ENCODE measurements around the gene GSTP1. TPM values are rescaled to one million over a fixed set of nuclear protein-coding genes. Genes with fewer than 3 reads are reported as not detected.

GSTP1 gene
- total RNA-seq, 1 donor from 2014 or later, result 978 TPM

GRCh38 chr11:67632982-67633755 lies 49.6 kb downstream of the GSTP1 start:
- Mint-ChIP-seq H3K4me1 (ENCODE audit: low read depth) (peaks cover 7% of the 10 kb centered on the region), H3K9me3 (ENCODE audit: low read depth) (no peaks in the 10 kb centered on the region), H3K27ac (no peak overlapping the region), H3K4me3 (ENCODE audit: low read depth) (no peak overlapping the region), H3K27me3 (no peaks in the 10 kb centered on the region), H3K36me3 (ENCODE audit: insufficient read depth) (no peaks in the 10 kb centered on the region)
- TF ChIP-seq, protein P1, sequence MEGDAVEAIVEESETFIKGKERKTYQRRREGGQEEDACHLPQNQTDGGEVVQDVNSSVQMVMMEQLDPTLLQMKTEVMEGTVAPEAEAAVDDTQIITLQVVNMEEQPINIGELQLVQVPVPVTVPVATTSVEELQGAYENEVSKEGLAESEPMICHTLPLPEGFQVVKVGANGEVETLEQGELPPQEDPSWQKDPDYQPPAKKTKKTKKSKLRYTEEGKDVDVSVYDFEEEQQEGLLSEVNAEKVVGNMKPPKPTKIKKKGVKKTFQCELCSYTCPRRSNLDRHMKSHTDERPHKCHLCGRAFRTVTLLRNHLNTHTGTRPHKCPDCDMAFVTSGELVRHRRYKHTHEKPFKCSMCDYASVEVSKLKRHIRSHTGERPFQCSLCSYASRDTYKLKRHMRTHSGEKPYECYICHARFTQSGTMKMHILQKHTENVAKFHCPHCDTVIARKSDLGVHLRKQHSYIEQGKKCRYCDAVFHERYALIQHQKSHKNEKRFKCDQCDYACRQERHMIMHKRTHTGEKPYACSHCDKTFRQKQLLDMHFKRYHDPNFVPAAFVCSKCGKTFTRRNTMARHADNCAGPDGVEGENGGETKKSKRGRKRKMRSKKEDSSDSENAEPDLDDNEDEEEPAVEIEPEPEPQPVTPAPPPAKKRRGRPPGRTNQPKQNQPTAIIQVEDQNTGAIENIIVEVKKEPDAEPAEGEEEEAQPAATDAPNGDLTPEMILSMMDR (IDR thresholded peaks at IDR 0.05; ENCODE audit: unreplicated experiment), result no peak
- DNase-seq (ENCODE audit: low spot score, unreplicated experiment), result no peak

DNA sequence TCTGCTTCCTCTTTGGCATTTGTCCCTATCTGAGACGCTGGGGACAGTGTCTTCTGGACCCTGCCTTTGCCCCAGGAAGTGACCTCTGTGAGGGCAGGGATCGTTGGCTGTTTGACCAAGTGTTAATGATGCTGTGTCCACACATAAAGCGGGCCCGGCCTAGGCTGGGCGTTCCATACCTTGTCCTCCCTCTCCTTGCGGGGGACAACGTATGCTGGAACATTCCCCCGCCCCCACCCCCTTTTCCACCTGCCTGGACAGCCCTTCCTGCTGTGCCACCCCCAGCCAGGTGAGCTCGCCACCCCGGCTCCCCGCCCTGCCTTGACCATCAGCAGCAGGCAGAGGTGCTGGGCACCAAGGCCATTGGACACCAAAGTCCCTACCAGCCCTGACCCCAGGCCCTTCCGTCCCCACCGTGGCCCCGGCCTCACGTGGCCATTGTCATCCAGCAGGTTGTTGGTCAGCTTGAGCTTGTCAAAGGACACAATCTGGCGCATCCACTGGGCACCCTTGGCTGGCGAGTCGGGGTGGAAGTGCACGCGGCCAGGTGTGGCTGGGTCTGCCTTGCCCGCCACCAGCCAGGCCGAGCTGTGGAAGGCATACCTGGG lies 50.2 kb downstream of the GSTP1 start:
- no peaks in the 10 kb centered on the region for H3K27me3 Mint-ChIP-seq
- TF ChIP-seq, protein P1 (IDR thresholded peaks at IDR 0.05; ENCODE audit: unreplicated experiment), result no peak
- DNase-seq (ENCODE audit: low spot score, unreplicated experiment), result no peak
- H3K9me3 Mint-ChIP-seq (ENCODE audit: low read depth), result no peaks in the 10 kb centered on the region
- H3K36me3 Mint-ChIP-seq (ENCODE audit: insufficient read depth), result no peaks in the 10 kb centered on the region
- no peak overlapping the region for H3K4me3 Mint-ChIP-seq (ENCODE audit: low read depth)
- no peak overlapping the region for H3K27ac Mint-ChIP-seq
- H3K4me1 Mint-ChIP-seq (ENCODE audit: low read depth), result peaks cover 7% of the 10 kb centered on the region

DNA sequence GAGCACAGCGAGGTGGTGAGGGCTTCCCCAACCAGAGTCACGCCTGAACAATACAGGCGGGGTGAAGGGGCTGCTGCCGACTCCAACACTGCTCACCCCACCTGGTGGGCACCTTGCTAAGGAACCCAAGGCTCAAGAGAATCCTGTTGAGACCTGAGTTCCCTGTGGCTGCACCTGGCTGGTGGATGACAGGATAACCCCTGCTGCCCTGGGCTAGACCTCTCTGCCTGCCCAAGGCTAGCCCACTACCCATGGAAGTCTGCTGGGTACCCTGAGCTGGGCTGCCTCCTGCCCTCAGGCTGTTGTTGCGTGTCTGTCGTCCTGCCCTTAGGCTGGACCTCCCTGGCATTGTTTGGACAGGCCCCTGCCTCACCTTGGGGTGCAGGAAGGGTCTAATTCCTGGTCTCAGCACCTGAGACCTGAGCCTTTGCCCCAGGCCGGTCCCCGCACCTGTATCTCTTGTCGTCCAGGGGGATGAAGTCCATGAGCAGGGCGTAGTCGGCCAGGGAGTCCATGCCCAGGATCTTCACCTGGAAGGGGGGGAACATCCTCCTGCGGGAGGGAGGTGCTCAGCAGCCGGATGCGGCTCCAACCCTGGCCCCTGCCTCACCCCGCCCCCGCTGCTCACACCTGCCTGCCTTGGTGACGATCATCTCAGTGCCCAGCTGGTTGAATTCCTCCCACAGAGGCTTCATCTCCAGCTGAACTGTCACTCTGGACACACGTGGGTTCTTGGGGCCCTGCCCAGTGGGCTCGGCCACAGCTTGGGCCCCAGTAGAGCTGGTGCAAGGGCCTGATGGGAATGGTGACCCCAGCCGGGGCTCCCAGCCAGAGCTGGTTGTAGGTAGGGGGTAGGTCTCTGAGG lies 51.0 kb downstream of the GSTP1 start:
- H3K27ac Mint-ChIP-seq, result no peak overlapping the region
- peaks cover 7% of the 10 kb centered on the region for H3K4me1 Mint-ChIP-seq (ENCODE audit: low read depth)
- no peak overlapping the region for H3K4me3 Mint-ChIP-seq (ENCODE audit: low read depth)
- no peaks in the 10 kb centered on the region for H3K36me3 Mint-ChIP-seq (ENCODE audit: insufficient read depth)
- no peak for DNase-seq (ENCODE audit: low spot score, unreplicated experiment)
- no peaks in the 10 kb centered on the region for H3K9me3 Mint-ChIP-seq (ENCODE audit: low read depth)
- H3K27me3 Mint-ChIP-seq, result no peaks in the 10 kb centered on the region
- TF ChIP-seq, protein P1 (IDR thresholded peaks at IDR 0.05; ENCODE audit: unreplicated experiment), result no peak

GRCh38 chr11:67635231-67635521 lies 51.6 kb downstream of the GSTP1 start:
- Mint-ChIP-seq H3K4me1 (ENCODE audit: low read depth) (peaks cover 7% of the 10 kb centered on the region), H3K9me3 (ENCODE audit: low read depth) (no peaks in the 10 kb centered on the region), H3K27me3 (peaks cover 2% of the 10 kb centered on the region), H3K36me3 (ENCODE audit: insufficient read depth) (no peaks in the 10 kb centered on the region), H3K4me3 (ENCODE audit: low read depth) (no peak overlapping the region), H3K27ac (no peak overlapping the region)
- no peak for DNase-seq (ENCODE audit: low spot score, unreplicated experiment)
- TF ChIP-seq, protein P1 (IDR thresholded peaks at IDR 0.05; ENCODE audit: unreplicated experiment), result no peak

Other genes with a start within 250 kb of the GSTP1 start
- 19.8 and 21.1 TPM in 2 replicates for gene POLD4, start 230.3 kb upstream of the GSTP1 start, total RNA-seq
- gene CLCF1, start 210.2 kb upstream of the GSTP1 start, total RNA-seq, result 5.4 and 6.9 TPM in 2 replicates
- gene RAD9A, start 191.8 kb upstream of the GSTP1 start, total RNA-seq, result 39.0 and 49.1 TPM in 2 replicates
- 140 and 145 TPM in 2 replicates for gene PPP1CA, start 182.0 kb upstream of the GSTP1 start, total RNA-seq
- 0.24 TPM in 1 of 2 replicates, not detected in the other for gene TBC1D10C, start 179.7 kb upstream of the GSTP1 start, total RNA-seq
- gene CARNS1, start 168.1 kb upstream of the GSTP1 start, total RNA-seq, result 0.29 and 0.53 TPM in 2 replicates
- gene RPS6KB2, start 155.3 kb upstream of the GSTP1 start, total RNA-seq, result 51.7 and 53.8 TPM in 2 replicates
- gene PTPRCAP, start 146.1 kb upstream of the GSTP1 start, total RNA-seq, result 0.73 and 2.3 TPM in 2 replicates
- gene CORO1B, start 140.3 kb upstream of the GSTP1 start, total RNA-seq, result 86.7 and 90.5 TPM in 2 replicates
- not detected in 2 replicates for gene GPR152, start 131.1 kb upstream of the GSTP1 start, total RNA-seq
- 0.18 TPM in 1 of 2 replicates, not detected in the other for gene CABP4, start 128.5 kb upstream of the GSTP1 start, total RNA-seq
- gene TMEM134, start 114.6 kb upstream of the GSTP1 start, total RNA-seq, result 63.3 and 68.6 TPM in 2 replicates
- 39.2 and 39.5 TPM in 2 replicates for gene AIP, start 100.8 kb upstream of the GSTP1 start, total RNA-seq
- gene PITPNM1, start 78.4 kb upstream of the GSTP1 start, total RNA-seq, result 67.9 and 76.3 TPM in 2 replicates
- gene CDK2AP2, start 75.7 kb upstream of the GSTP1 start, total RNA-seq, result 35.0 and 35.7 TPM in 2 replicates
- gene CABP2, start 60.4 kb upstream of the GSTP1 start, total RNA-seq, result not detected in 2 replicates
- 137 and 150 TPM in 2 replicates for gene NDUFV1, start 23.1 kb downstream of the GSTP1 start, total RNA-seq
- 5.1 and 6.3 TPM in 2 replicates for gene NUDT8, start 46.1 kb downstream of the GSTP1 start, total RNA-seq
- not detected in 2 replicates for gene TBX10, start 56.0 kb downstream of the GSTP1 start, total RNA-seq
- gene ACY3, start 66.9 kb downstream of the GSTP1 start, total RNA-seq, result 3.0 and 3.4 TPM in 2 replicates
- 0.67 and 1.6 TPM in 2 replicates for gene ALDH3B2, start 90.8 kb downstream of the GSTP1 start, total RNA-seq

Data from progenitor cell of endocrine pancreas (in vitro differentiated cells).